Thyroid gland (tissue), 4 donors: Measurements from ENCODE around the gene ANKRD65. TPM values are rescaled to one million over a fixed set of nuclear protein-coding genes. Genes with fewer than 3 reads are reported as not detected.

ENCODE experiments used
- DNase-seq, 2 donors: peaks; one replicate each; pipeline ENCODE4 v3.0.0-alpha.2; 2019
- H3K27ac ChIP-seq, 3 donors: fragments of 200-600 bp; sonication (generic); 1 replicate in 2 of 3; 2 replicates in 1 of 3; pipeline ENCODE4 v1.5.1; 2016 to 2019; ENCODE audit warnings: mild to moderate bottlenecking in 1 of 3, moderate library complexity in 1 of 3
- H3K27me3 ChIP-seq: fragments of 200-600 bp; sonication (generic); one replicate; pipeline ENCODE4 v1.5.1; 2019
- H3K36me3 ChIP-seq, 2 donors: fragments of 200-600 bp; sonication (generic); one replicate each; pipeline ENCODE4 v1.5.1; 2016 to 2019
- H3K4me1 ChIP-seq, 2 donors: fragments of 200-600 bp; sonication (generic); one replicate each; pipeline ENCODE4 v1.5.1; 2017 to 2019
- H3K4me3 ChIP-seq, 3 donors: fragments of 200-600 bp; sonication (generic); replicated peaks in 1 of 3; 1 replicate in 2 of 3; 2 replicates in 1 of 3; pipeline ENCODE4 v1.5.1; 2016; ENCODE audit warnings: mild to moderate bottlenecking in 1 of 3
- H3K9me3 ChIP-seq: fragments of 200-600 bp; sonication (generic); one replicate; pipeline ENCODE4 v1.5.1; 2017
- POLR2A ChIP-seq, 2 donors: fragments of 450-650 bp; IDR thresholded peaks; one replicate each; pipeline ENCODE4 v1.6.1; 2017; ENCODE audit warnings: antibody characterized with exemption in 2 of 2, mild to moderate bottlenecking in 2 of 2, moderate library complexity in 1 of 2
- WGBS, 2 donors: methylation state at CpG; one replicate each; pipeline ENCODE4 v1.1.5; 2017; 5-methylcytosine and 5-hydroxymethylcytosine counted together
- intact Hi-C: fragments of 100-400 bp; cut with DNase I; formaldehyde crosslinking; loops from one replicate; pipeline ENCODE4 v1.15.1; 2023
- total RNA-seq, 4 donors: library from RNA; depleted of rRNA; stranded (reverse); fragments of >200 nt; gene quantifications; one replicate each; pipeline ENCODE4 v1.2.3, GENCODE V29; 2016
- TF ChIP-seq, protein P1 (sequence below), 6 experiments: fragments of 200-600 bp in 3 of 6; fragments of 450-650 bp in 3 of 6; sonication (generic) in 3 of 6; IDR thresholded peaks; one replicate each; pipeline ENCODE4 v1.5.1; 2016 to 2019; ENCODE audit warnings: antibody characterized with exemption in 6 of 6, mild to moderate bottlenecking in 2 of 6, inconsistent platforms in 1 of 6, moderate library complexity in 1 of 6

Gene ANKRD65
- total RNA-seq, 4 donors from 2014 or later: 2.0 to 3.2 (median 2.4) TPM

DNA sequence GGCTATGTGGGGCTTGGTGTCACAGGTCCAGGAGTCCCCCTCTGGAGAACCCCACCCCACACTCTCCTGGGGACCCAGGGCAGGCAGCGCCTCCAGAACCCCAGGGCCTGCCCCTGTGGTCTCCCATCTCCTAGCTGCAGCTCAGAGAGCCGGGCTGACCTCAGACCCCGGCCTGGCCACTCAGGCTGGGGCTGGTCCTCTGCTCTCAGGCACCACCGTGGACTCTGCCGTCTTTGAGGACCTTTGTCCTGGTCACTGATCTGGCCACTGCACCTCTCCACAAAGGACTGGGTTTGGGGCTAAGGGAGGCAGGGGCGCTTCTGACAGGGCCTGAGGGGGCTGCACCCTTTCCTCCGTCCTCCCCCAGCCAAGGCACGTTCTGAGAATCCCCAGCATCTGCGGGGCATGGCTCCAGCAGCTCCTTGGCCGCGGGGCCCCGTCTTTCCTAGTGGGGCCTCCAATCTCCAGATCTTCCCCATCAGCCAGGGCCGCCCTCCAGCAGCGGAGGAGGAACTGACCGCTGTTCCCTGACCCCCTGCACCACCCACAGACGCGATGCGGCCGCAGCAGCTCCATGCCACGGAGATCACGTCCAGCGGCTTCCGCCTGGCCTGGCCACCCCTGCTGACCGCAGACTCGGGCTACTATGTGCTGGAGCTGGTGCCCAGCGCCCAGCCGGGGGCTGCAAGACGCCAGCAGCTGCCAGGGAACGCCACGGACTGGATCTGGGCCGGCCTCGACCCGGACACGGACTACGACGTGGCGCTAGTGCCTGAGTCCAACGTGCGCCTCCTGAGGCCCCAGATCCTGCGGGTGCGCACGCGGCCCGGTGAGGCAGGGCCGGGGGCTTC lies 17.7 kb upstream of the ANKRD65 start:
- no peaks in the 10 kb centered on the region for H3K27me3 ChIP-seq
- no peak overlapping the region for H3K4me3 ChIP-seq
- intact Hi-C loops: no loop called here
- H3K9me3 ChIP-seq: no peaks in the 10 kb centered on the region
- peaks cover 7 to 34% of the 10 kb centered on the region in 2 donors for H3K4me1 ChIP-seq
- WGBS, 2 donors: 84 to 85% methylated on average over 12 to 14 of the region's 45 CpGs
- H3K27ac ChIP-seq: no peak overlapping the region
- DNase-seq: no peak
- TF ChIP-seq POLR2A (IDR thresholded peaks at IDR 0.05): no peak
- TF ChIP-seq, protein P1, sequence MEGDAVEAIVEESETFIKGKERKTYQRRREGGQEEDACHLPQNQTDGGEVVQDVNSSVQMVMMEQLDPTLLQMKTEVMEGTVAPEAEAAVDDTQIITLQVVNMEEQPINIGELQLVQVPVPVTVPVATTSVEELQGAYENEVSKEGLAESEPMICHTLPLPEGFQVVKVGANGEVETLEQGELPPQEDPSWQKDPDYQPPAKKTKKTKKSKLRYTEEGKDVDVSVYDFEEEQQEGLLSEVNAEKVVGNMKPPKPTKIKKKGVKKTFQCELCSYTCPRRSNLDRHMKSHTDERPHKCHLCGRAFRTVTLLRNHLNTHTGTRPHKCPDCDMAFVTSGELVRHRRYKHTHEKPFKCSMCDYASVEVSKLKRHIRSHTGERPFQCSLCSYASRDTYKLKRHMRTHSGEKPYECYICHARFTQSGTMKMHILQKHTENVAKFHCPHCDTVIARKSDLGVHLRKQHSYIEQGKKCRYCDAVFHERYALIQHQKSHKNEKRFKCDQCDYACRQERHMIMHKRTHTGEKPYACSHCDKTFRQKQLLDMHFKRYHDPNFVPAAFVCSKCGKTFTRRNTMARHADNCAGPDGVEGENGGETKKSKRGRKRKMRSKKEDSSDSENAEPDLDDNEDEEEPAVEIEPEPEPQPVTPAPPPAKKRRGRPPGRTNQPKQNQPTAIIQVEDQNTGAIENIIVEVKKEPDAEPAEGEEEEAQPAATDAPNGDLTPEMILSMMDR (IDR thresholded peaks at IDR 0.05): no peak
- no peaks in the 10 kb centered on the region for H3K36me3 ChIP-seq

GRCh38 chr1:1437904-1438376 lies 16.9 kb upstream of the ANKRD65 start:
- Histone ChIP-seq H3K4me3 (no peak overlapping the region), H3K27me3 (no peaks in the 10 kb centered on the region), H3K27ac (no peak overlapping the region), H3K4me1 (peaks cover 7 to 42% of the 10 kb centered on the region in 2 donors), H3K9me3 (no peaks in the 10 kb centered on the region), H3K36me3 (no peaks in the 10 kb centered on the region)
- no peak for TF ChIP-seq POLR2A (IDR thresholded peaks at IDR 0.05)
- TF ChIP-seq, protein P1 (IDR thresholded peaks at IDR 0.05): no peak
- intact Hi-C loops: no loop called here
- no peak for DNase-seq
- 70 to 83% methylated on average over 8 to 10 of the region's 11 CpGs for WGBS, 2 donors

- no peak overlapping the region for H3K4me3 ChIP-seq
Observed at GRCh38 chr1:1437033-1437903, 16.2 kb upstream of the ANKRD65 start.

DNA sequence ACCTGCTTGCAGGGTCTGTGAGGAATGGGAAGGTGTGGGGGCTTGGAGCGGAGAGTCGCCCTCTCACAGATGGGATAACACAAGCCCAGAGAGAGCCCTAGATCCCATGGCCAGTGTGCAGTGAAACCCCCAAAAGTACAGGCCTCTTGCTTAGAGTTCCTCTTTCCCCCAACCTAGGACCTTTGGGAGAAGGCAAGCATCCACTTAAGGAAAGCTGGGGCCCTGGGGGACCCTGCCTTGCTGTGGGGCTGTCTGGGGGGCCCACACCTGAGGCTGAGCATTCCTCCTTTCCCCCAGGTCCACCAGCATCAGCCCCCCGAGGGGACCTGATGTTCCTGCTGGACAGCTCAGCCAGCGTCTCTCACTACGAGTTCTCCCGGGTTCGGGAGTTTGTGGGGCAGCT lies 15.6 kb upstream of the ANKRD65 start:
- intact Hi-C loops: no loop called here
- no peak for TF ChIP-seq POLR2A (IDR thresholded peaks at IDR 0.05)
- TF ChIP-seq, protein P1 (IDR thresholded peaks at IDR 0.05): no peak
- no peak for DNase-seq
- Histone ChIP-seq H3K36me3 (no peaks in the 10 kb centered on the region), H3K27me3 (no peaks in the 10 kb centered on the region), H3K4me3 (peak overlapping the region in 1 of 3 donors; percentile 26), H3K9me3 (no peaks in the 10 kb centered on the region), H3K27ac (no peak overlapping the region), H3K4me1 (peaks cover 7 to 55% of the 10 kb centered on the region in 2 donors)
- 94% methylated on average over 2 of the region's 7 CpGs; no CpG with 5 or more reads in 1 of the 2 donors for WGBS, 2 donors

More at GRCh38 chr1:1437033-1437903, 16.2 kb upstream of the ANKRD65 start:
- Histone ChIP-seq H3K9me3 (no peaks in the 10 kb centered on the region), H3K4me1 (peaks cover 7 to 49% of the 10 kb centered on the region in 2 donors), H3K27me3 (no peaks in the 10 kb centered on the region), H3K36me3 (no peaks in the 10 kb centered on the region), H3K27ac (no peak overlapping the region)
- no peak for DNase-seq
- no peak for TF ChIP-seq POLR2A (IDR thresholded peaks at IDR 0.05)
- TF ChIP-seq, protein P1 (IDR thresholded peaks at IDR 0.05): no peak
- intact Hi-C loops: no loop called here
- WGBS, 2 donors: 90 to 95% methylated on average over 9 to 27 of the region's 31 CpGs
